AG04450 (cell line): Measurements from ENCODE around the gene SELENOI. TPM values are rescaled to one million over a fixed set of nuclear protein-coding genes. Genes with fewer than 3 reads are reported as not detected.
"Not testable (repeated sequence)": the region's sequence is repeated elsewhere in the genome, so short reads cannot be mapped to it uniquely, and the experiment has no call there.

Source experiments
- CTCF ChIA-PET: fragments of 300-600, 350-600 bp; formaldehyde crosslinking; extraction: SDS; loops from one replicate; lab custom pipeline; 2022; ENCODE audit warnings: antibody characterized with exemption, inconsistent platforms; lab: Charles Lee
- POLR2A ChIA-PET: fragments of 350-600 bp; formaldehyde crosslinking; extraction: SDS; loops from one replicate; lab custom pipeline; 2021; ENCODE audit warnings: antibody characterized with exemption, inconsistent platforms; lab: Yijun Ruan, JAX
- DNase-seq: peaks from one replicate; pipeline ENCODE4 v3.0.0-alpha.2; 2011; ENCODE audit warnings: low read depth, low spot score
- H3K27ac ChIP-seq: one replicate; pipeline ENCODE4 v1.5.1; 2012; ENCODE audit warnings: low read depth, low read length, control low read depth
- H3K27me3 ChIP-seq: one replicate; pipeline ENCODE4 v1.6.0; 2012; ENCODE audit warnings: low read length; ENCODE audit not compliant: control insufficient read depth, insufficient read depth
- H3K4me3 ChIP-seq: 2 replicates; pipeline ENCODE4 v1.5.1; 2011; ENCODE audit warnings: mild to moderate bottlenecking, low read depth, low read length, control low read depth
- H3K9me3 ChIP-seq: 2 replicates; pipeline ENCODE4 v1.5.1; 2012; ENCODE audit warnings: low read length; ENCODE audit not compliant: control insufficient read depth, insufficient read depth
- CTCF ChIP-seq: IDR thresholded peaks from 2 replicates; pipeline ENCODE4 v1.5.1; 2011; ENCODE audit warnings: low read depth, low read length, control low read depth, inconsistent platforms
- polyA plus RNA-seq: library from polyadenylated mRNA; depleted of rRNA; stranded (reverse); fragments of >200 nt; gene quantifications from 2 replicates; pipeline ENCODE4 v1.2.3, GENCODE V29; 2011

The SELENOI gene
- polyA plus RNA-seq, 1 experiment: 10.9 TPM

- POLR2A ChIA-PET: interaction anchor here (0.6 kb wide), 1 partner anchor 62 kb away, joined by 3 read pairs; no protein-coding TSS in a partner anchor
- no peak for DNase-seq
- TF ChIP-seq CTCF: no peak
- Histone ChIP-seq H3K27me3 (no peaks in the 10 kb centered on the region), H3K4me3 (peak overlapping the region; percentile 94), H3K27ac (peak overlapping the region; percentile 63), H3K9me3 (no peaks in the 10 kb centered on the region)
- CTCF ChIA-PET: interaction anchor here (0.6 to 1.3 kb wide), 5 partner anchors 10 to 231 kb away, joined by 3 to 4 read pairs (median 3); no protein-coding TSS in a partner anchor
Observed at GRCh38 chr2:26347286-26347865, 1.4 kb downstream of the SELENOI start.

- POLR2A ChIA-PET: no interaction called here
- H3K27ac ChIP-seq: no peak overlapping the region
- DNase-seq: no peak
- no peak overlapping the region for H3K4me3 ChIP-seq
- H3K9me3 ChIP-seq: no peaks in the 10 kb centered on the region
- H3K27me3 ChIP-seq: no peaks in the 10 kb centered on the region
- TF ChIP-seq CTCF: no peak
- CTCF ChIA-PET: interaction anchor here (0.6 kb wide), 1 partner anchor 229 kb away, joined by 3 read pairs; no protein-coding TSS in a partner anchor
Observed at GRCh38 chr2:26349690-26350089, 3.7 kb downstream of the SELENOI start.

- ChIA-PET POLR2A (no interaction called here), CTCF (no interaction called here)
- no peak for DNase-seq
- Histone ChIP-seq H3K27ac (no peak overlapping the region), H3K9me3 (no peaks in the 10 kb centered on the region), H3K4me3 (no peak overlapping the region), H3K27me3 (no peaks in the 10 kb centered on the region)
- TF ChIP-seq CTCF: no peak
Observed at GRCh38 chr2:26351375-26352090, 5.6 kb downstream of the SELENOI start.

GRCh38 chr2:26352892-26353291 lies 6.9 kb downstream of the SELENOI start:
- no peaks in the 10 kb centered on the region for H3K27me3 ChIP-seq
- no peaks in the 10 kb centered on the region for H3K9me3 ChIP-seq
- H3K4me3 ChIP-seq: no peak overlapping the region
- ChIA-PET CTCF (no interaction called here), POLR2A (no interaction called here)
- DNase-seq: no peak
- no peak overlapping the region for H3K27ac ChIP-seq
- TF ChIP-seq CTCF: no peak

- H3K27ac ChIP-seq, POLR2A ChIA-PET, CTCF ChIA-PET: not testable (repeated sequence)
Observed at GRCh38 chr2:26354469-26354868, 8.5 kb downstream of the SELENOI start.

More at GRCh38 chr2:26354469-26354868, 8.5 kb downstream of the SELENOI start:
- H3K4me3 ChIP-seq, DNase-seq, H3K27me3 ChIP-seq, H3K9me3 ChIP-seq: not testable (repeated sequence)
